ENCODE measurements around the gene SLC45A2. TPM values are rescaled to one million over a fixed set of nuclear protein-coding genes. Genes with fewer than 3 reads are reported as not detected.

SLC45A2 gene
- total RNA-seq, 1 donor from 2014 or later, result not detected

- Histone ChIP-seq H3K9me3 (no peaks in the 10 kb centered on the region), H3K36me3 (no peaks in the 10 kb centered on the region), H3K27ac (no peak overlapping the region), H3K27me3 (no peaks in the 10 kb centered on the region), H3K4me3 (no peak overlapping the region), H3K4me1 (peaks cover 7% of the 10 kb centered on the region)
- intact Hi-C loops (cut with DNase I), result no loop called here
- TF ChIP-seq, protein P1, sequence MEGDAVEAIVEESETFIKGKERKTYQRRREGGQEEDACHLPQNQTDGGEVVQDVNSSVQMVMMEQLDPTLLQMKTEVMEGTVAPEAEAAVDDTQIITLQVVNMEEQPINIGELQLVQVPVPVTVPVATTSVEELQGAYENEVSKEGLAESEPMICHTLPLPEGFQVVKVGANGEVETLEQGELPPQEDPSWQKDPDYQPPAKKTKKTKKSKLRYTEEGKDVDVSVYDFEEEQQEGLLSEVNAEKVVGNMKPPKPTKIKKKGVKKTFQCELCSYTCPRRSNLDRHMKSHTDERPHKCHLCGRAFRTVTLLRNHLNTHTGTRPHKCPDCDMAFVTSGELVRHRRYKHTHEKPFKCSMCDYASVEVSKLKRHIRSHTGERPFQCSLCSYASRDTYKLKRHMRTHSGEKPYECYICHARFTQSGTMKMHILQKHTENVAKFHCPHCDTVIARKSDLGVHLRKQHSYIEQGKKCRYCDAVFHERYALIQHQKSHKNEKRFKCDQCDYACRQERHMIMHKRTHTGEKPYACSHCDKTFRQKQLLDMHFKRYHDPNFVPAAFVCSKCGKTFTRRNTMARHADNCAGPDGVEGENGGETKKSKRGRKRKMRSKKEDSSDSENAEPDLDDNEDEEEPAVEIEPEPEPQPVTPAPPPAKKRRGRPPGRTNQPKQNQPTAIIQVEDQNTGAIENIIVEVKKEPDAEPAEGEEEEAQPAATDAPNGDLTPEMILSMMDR (IDR thresholded peaks at IDR 0.05), result no peak
- TF ChIP-seq POLR2A (IDR thresholded peaks at IDR 0.05) (no peak), POLR2AphosphoS5 (IDR thresholded peaks at IDR 0.05; ENCODE audit: insufficient read depth in 1 of 2, low read depth in 1 of 2) (no peak)
- no peak for DNase-seq (ENCODE audit: extremely low spot score in 2 of 2)
These were observed 11.2 kb downstream of the SLC45A2 start for GRCh38 chr5:33973271-33973670.

GRCh38 chr5:33969572-33970452 is 14.7 kb downstream of the SLC45A2 start:
- intact Hi-C loops (cut with DNase I), result no loop called here
- DNase-seq (ENCODE audit: extremely low spot score in 2 of 2), result no peak
- no peak for TF ChIP-seq POLR2AphosphoS5 (IDR thresholded peaks at IDR 0.05; ENCODE audit: insufficient read depth in 1 of 2, low read depth in 1 of 2)
- TF ChIP-seq, protein P1 (IDR thresholded peaks at IDR 0.05), result peak in 2 of 3 experiments; percentile 15 to 45
- Histone ChIP-seq H3K27ac (no peak overlapping the region), H3K4me1 (no peaks in the 10 kb centered on the region), H3K36me3 (no peaks in the 10 kb centered on the region), H3K27me3 (no peaks in the 10 kb centered on the region), H3K4me3 (no peak overlapping the region), H3K9me3 (no peaks in the 10 kb centered on the region)

DNA sequence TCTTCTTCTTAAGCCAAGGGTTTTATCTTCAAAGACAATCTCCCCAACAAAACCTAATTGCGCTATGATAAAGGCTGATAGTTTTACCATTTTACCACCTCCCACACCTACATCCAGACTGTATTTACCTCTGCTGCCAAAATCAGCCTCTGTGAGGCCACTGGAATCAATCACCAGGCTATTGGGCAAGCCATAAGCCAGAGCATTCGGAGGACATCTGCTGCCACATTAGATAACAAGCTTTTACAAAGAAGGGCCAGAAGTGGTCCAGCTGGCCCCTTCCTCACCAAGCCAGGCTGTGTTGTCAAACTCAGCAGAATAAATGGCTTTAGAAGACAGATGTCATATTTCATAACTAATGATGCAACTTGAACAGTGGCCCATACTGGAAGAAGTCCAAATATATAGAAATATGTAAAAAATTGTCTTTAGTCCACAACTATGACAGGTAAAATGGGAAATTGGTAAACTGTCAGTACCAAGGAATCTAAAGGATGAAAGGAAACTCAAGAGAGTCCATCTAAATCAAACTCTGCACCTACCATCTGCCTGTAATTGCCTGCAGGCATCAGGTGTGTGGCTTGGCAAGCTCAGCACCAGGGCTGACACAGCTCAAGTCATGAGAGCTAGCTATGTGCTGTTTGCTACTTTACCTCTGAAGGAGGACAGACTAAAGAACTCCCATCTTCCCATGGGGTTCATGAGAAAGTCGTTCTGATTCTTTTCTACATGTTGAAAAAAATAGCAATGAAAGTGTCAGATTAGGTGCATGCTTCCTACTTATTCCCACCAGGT is 16.1 kb downstream of the SLC45A2 start:
- no peaks in the 10 kb centered on the region for H3K9me3 ChIP-seq
- H3K4me1 ChIP-seq, result no peaks in the 10 kb centered on the region
- H3K4me3 ChIP-seq, result no peak overlapping the region
- DNase-seq (ENCODE audit: extremely low spot score in 2 of 2), result no peak
- H3K27me3 ChIP-seq, result no peaks in the 10 kb centered on the region
- H3K36me3 ChIP-seq, result no peaks in the 10 kb centered on the region
- H3K27ac ChIP-seq, result no peak overlapping the region
- no peak for TF ChIP-seq POLR2A (IDR thresholded peaks at IDR 0.05)
- TF ChIP-seq, protein P1 (IDR thresholded peaks at IDR 0.05), result no peak
- TF ChIP-seq POLR2AphosphoS5 (IDR thresholded peaks at IDR 0.05; ENCODE audit: insufficient read depth in 1 of 2, low read depth in 1 of 2), result no peak
- intact Hi-C loops (cut with DNase I), result no loop called here

- H3K4me3 ChIP-seq, result no peak overlapping the region
These were observed 17.7 kb downstream of the SLC45A2 start for GRCh38 chr5:33966805-33967204.

More at GRCh38 chr5:33966805-33967204, 17.7 kb downstream of the SLC45A2 start:
- Histone ChIP-seq H3K4me1 (no peaks in the 10 kb centered on the region), H3K27ac (no peak overlapping the region), H3K27me3 (no peaks in the 10 kb centered on the region), H3K36me3 (no peaks in the 10 kb centered on the region), H3K9me3 (no peaks in the 10 kb centered on the region)
- DNase-seq (ENCODE audit: extremely low spot score in 2 of 2), result no peak
- TF ChIP-seq POLR2A (IDR thresholded peaks at IDR 0.05), result no peak
- TF ChIP-seq, protein P1 (IDR thresholded peaks at IDR 0.05), result no peak
- intact Hi-C loops (cut with DNase I), result no loop called here
